ENCODE results near the gene MNDA.

MNDA gene

DNA sequence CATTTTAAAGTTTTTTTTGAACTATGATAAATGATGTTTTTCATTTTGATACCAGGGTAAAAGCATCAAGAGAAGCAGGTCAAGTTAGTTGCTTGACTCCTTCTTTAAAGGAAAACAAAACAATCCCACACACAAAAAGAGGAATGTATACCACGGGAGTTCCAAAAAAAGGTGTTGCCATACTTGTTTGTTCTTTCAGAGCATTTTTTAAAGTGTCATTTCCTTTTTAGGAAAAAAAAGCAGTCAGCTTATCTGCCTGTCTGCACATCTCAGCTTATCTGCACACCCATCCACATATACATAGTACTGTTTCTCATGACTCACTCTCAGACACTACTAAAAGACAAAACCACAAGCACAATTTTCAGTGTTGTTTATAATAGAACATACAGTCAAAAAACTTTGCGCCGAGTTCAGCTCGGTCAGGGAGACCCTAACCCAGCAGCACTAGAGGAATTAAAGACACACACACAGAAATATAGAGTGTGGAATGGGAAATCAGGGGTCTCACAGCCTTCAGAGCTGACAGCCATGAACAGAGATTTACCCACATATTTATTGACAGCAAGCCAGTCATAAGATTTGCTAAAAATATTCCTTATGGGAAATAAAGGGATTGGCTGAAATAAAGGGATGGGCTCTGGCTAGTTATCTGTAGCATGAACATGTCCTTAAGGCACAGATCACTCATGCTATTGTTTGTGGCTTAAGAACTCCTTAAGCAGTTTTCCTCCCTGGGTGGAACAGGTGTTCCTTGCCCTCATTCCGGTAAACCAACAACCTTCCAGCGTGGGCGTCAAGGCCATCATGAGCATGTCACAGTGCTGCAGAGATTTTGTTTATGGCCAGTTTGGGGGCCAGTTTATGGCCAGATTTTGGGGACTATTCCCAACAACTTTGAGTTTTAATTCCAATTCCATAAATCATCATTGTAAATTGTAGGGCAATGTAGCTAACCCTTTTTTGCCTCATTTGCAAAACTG, 11.4 kb upstream of the MNDA start:
- Histone ChIP-seq H3K36me3 (no peaks in the 10 kb centered on the region), H3K9me3 (no peaks in the 10 kb centered on the region), H3K4me1 (peaks cover 0 to 14% (median 0%) of the 10 kb centered on the region in 4 donors), H3K4me3 (no peak overlapping the region), H3K27ac (no peak overlapping the region), H3K27me3 (no peaks in the 10 kb centered on the region)
- TF ChIP-seq, protein P1, sequence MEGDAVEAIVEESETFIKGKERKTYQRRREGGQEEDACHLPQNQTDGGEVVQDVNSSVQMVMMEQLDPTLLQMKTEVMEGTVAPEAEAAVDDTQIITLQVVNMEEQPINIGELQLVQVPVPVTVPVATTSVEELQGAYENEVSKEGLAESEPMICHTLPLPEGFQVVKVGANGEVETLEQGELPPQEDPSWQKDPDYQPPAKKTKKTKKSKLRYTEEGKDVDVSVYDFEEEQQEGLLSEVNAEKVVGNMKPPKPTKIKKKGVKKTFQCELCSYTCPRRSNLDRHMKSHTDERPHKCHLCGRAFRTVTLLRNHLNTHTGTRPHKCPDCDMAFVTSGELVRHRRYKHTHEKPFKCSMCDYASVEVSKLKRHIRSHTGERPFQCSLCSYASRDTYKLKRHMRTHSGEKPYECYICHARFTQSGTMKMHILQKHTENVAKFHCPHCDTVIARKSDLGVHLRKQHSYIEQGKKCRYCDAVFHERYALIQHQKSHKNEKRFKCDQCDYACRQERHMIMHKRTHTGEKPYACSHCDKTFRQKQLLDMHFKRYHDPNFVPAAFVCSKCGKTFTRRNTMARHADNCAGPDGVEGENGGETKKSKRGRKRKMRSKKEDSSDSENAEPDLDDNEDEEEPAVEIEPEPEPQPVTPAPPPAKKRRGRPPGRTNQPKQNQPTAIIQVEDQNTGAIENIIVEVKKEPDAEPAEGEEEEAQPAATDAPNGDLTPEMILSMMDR (IDR thresholded peaks at IDR 0.05) = no peak
- intact Hi-C loops (cut with DNase I; ENCODE audit: low total_unique reads) = no loop called here
- DNase-seq = no peak

DNA sequence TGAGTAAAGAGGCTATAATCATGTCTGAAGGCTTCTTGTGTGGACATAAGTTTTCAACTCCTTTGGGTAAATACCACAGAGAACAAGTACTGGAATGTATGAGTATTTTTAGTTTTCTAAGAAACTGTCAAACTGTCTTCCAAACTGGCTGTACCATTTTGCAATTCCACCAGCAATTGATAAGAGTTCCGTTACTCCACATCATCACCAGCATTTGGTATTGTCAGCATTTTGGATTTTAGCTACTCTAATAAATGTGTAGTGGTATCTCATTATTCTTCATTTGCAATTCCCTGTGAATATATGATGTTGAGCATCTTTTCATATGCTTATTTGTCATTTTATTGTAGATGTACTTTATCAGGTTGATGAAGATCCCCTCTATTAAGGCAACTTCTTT, 9.4 kb upstream of the MNDA start:
- no peaks in the 10 kb centered on the region for H3K9me3 ChIP-seq
- DNase-seq = no peak
- intact Hi-C loops (cut with DNase I; ENCODE audit: low total_unique reads) = no loop called here
- peaks cover 0 to 23% (median 2%) of the 10 kb centered on the region in 4 donors for H3K4me1 ChIP-seq
- no peak overlapping the region for H3K4me3 ChIP-seq
- no peak overlapping the region for H3K27ac ChIP-seq
- H3K36me3 ChIP-seq = no peaks in the 10 kb centered on the region
- TF ChIP-seq, protein P1 (IDR thresholded peaks at IDR 0.05) = no peak
- H3K27me3 ChIP-seq = no peaks in the 10 kb centered on the region

DNA sequence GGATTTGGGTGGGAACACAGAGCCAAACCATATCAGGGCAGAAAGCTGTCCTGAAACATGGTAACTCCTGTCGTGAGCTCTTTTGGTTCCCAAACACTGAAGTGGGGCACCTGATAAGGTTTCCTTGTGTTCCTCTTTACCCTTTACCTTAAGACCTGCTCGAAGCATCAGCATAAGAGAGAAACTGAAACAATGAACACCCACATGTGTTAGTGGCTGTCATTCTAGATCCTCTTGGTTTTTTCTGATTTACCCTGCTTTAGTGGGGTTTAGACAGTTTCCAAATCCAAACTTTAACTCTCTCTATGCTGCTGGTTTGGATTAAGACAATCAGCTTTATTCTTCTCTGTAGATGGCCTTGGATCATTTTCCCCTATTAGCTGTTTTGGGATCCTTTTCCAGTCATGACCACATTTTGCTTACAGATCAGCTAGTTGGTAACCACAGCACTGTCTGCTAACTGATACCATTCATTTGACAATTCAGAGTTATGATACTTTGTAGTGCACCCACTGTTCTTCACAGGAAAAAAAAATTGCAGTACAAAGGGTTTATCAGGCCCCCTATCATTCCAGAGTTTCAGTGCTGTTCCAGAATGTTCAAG, 975 bp upstream of the MNDA start:
- Histone ChIP-seq H3K36me3 (no peaks in the 10 kb centered on the region), H3K9me3 (peaks cover 0 to 10% (median 0%) of the 10 kb centered on the region in 3 donors), H3K4me1 (peaks cover 0 to 6% (median 3%) of the 10 kb centered on the region in 4 donors), H3K4me3 (no peak overlapping the region), H3K27ac (no peak overlapping the region), H3K27me3 (no peaks in the 10 kb centered on the region)
- TF ChIP-seq, protein P1 (IDR thresholded peaks at IDR 0.05) = no peak
- DNase-seq = no peak
- intact Hi-C loops (cut with DNase I; ENCODE audit: low total_unique reads) = no loop called here

DNA sequence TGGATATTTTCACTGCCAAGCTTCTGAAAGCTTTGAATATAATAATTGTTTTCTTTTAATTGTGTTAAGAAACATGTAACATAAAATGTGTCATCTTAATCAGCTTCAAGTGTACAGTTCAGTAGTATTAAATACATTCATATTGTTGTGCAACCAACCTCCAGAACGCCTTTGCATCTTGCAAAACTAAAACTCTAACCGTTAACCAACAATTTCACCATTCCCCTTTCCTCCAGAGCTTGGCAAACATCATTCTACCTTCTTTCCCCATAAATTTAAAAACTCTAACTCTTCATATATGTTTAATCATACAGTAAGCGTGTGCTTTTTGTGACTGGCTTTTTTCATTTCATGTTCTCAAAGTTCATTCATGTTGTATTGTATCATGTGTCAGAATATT, 2.1 kb downstream of the MNDA start:
- H3K36me3 ChIP-seq = no peaks in the 10 kb centered on the region
- TF ChIP-seq, protein P1 (IDR thresholded peaks at IDR 0.05) = no peak
- H3K4me3 ChIP-seq = no peak overlapping the region
- no peak for DNase-seq
- no peak overlapping the region for H3K27ac ChIP-seq
- no peaks in the 10 kb centered on the region for H3K27me3 ChIP-seq
- peaks cover 0 to 8% (median 0%) of the 10 kb centered on the region in 3 donors for H3K9me3 ChIP-seq
- H3K4me1 ChIP-seq = no peaks in the 10 kb centered on the region
- intact Hi-C loops (cut with DNase I; ENCODE audit: low total_unique reads) = no loop called here

DNA sequence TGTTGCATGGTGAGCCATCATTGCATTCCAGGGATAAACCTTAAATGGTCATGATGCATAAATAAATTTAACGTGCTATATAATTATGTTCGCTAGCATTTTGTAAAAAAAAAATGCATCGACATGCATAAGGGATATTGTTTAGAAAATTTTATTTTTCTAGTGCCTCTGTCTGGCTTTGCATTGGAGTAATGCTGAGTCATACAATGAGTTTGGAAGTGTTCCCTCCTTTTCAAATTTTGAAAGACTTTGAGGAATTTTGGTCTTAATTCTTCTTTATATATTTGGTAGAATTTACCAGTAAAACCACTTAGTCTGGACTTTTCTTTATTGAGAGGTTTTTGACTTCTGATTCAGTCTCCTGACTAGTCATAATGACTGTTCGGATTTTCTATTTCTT, 4.9 kb downstream of the MNDA start:
- Histone ChIP-seq H3K27me3 (no peaks in the 10 kb centered on the region), H3K36me3 (no peaks in the 10 kb centered on the region), H3K9me3 (no peaks in the 10 kb centered on the region), H3K4me1 (no peaks in the 10 kb centered on the region), H3K27ac (no peak overlapping the region), H3K4me3 (no peak overlapping the region)
- TF ChIP-seq, protein P1 (IDR thresholded peaks at IDR 0.05) = no peak
- no peak for DNase-seq
- intact Hi-C loops (cut with DNase I; ENCODE audit: low total_unique reads) = no loop called here

All from tibial artery (tissue), 4 donors.